H1 (cell line): ENCODE measurements around the gene GLUL. TPM values are rescaled to one million over a fixed set of nuclear protein-coding genes. Genes with fewer than 3 reads are reported as not detected.
A peak's percentile ranks its signal among the peaks of the same experiment; 100 is the strongest.

Experiments used
- CTCF ChIA-PET: fragments of 300-600 bp; sonication (Branson Sonifier 250); formaldehyde crosslinking; loops from one replicate; lab custom pipeline; 2021; ENCODE audit not compliant: partially characterized antibody; lab: Charles Lee
- POLR2A ChIA-PET: fragments of 300-600 bp; sonication (Branson Sonifier 250); formaldehyde crosslinking; loops from one replicate; lab custom pipeline; 2021; ENCODE audit warnings: inconsistent platforms; ENCODE audit not compliant: partially characterized antibody; lab: Charles Lee
- DNase-seq, 2 experiments: peaks; one replicate each; pipeline versions ENCODE4 v3.0.0 to v3.0.0-alpha.2; 2010 to 2022; ENCODE audit warnings: low spot score in 2 of 2, low read depth in 1 of 2, mixed read lengths in 1 of 2
- FAIRE-seq: peaks from 2 replicates; lab custom pipeline; 2011; peaks lifted over from hg19 to GRCh38; lab: Jason Lieb, UNC
- H2AFZ ChIP-seq: 2 replicates; pipeline ENCODE4 v1.8.1; 2012; ENCODE audit warnings: low read length, inconsistent platforms
- H2AK5ac ChIP-seq: 2 replicates; pipeline ENCODE4 v1.6.1; 2013; ENCODE audit warnings: low read depth, low read length
- H2BK120ac ChIP-seq: replicated peaks from 2 replicates; pipeline ENCODE3; 2013; ENCODE audit warnings: low read depth, low read length, inconsistent platforms
- H2BK12ac ChIP-seq: 2 replicates; pipeline ENCODE4 v1.6.1; 2013; ENCODE audit warnings: low read depth, low read length
- H2BK15ac ChIP-seq: 2 replicates; pipeline ENCODE4 v1.6.1; 2013; ENCODE audit warnings: low read length
- H2BK20ac ChIP-seq: 2 replicates; pipeline ENCODE4 v1.6.1; 2013; ENCODE audit warnings: low read length
- H2BK5ac ChIP-seq: 2 replicates; pipeline ENCODE4 v1.6.1; 2013; ENCODE audit warnings: low read depth, low read length
- H3K14ac ChIP-seq: 2 replicates; pipeline ENCODE4 v1.6.1; 2013; ENCODE audit warnings: inconsistent platforms; ENCODE audit not compliant: insufficient read length
- H3K18ac ChIP-seq: 2 replicates; pipeline ENCODE4 v1.6.1; 2013; ENCODE audit warnings: low read length; ENCODE audit errors: extremely low read depth
- H3K23ac ChIP-seq: 2 replicates; pipeline ENCODE4 v1.6.1; 2013; ENCODE audit warnings: inconsistent platforms; ENCODE audit not compliant: insufficient read length
- H3K23me2 ChIP-seq: 2 replicates; pipeline ENCODE4 v1.6.1; 2013; ENCODE audit warnings: low read depth, low read length
- H3K27ac ChIP-seq: 2 replicates; pipeline ENCODE4 v1.6.1; 2011; ENCODE audit warnings: low read depth, low read length, inconsistent platforms
- H3K27me3 ChIP-seq, 4 experiments: replicated peaks in 1 of 4; 1 replicate in 1 of 4; 2 replicates in 3 of 4; pipeline versions ENCODE4 v1.6.1 to v1.8.1; 2011 to 2013; ENCODE audit warnings: low read length in 3 of 4, mild to moderate bottlenecking in 3 of 4, inconsistent platforms in 2 of 4, mixed read lengths in 2 of 4, moderate library complexity in 1 of 4; ENCODE audit not compliant: control insufficient read depth in 3 of 4, insufficient read depth in 3 of 4; ENCODE audit errors: extremely low read depth in 1 of 4
- H3K36me3 ChIP-seq, 4 experiments: 2 replicates each; pipeline versions ENCODE4 v1.6.1 to v1.8.1; 2011 to 2013; ENCODE audit warnings: mild to moderate bottlenecking in 4 of 4, low read length in 3 of 4, moderate library complexity in 2 of 4, control low read depth in 1 of 4, inconsistent platforms in 1 of 4; ENCODE audit not compliant: insufficient read depth in 4 of 4, control insufficient read depth in 2 of 4
- H3K4ac ChIP-seq: replicated peaks from 2 replicates; pipeline ENCODE3; 2013; ENCODE audit warnings: low read length, low read depth, mixed read lengths, inconsistent platforms; ENCODE audit not compliant: insufficient read length
- H3K4me1 ChIP-seq, 4 experiments: replicated peaks in 1 of 4; 1 replicate in 1 of 4; 2 replicates in 3 of 4; pipeline versions ENCODE4 v1.6.1 to v1.8.1; 2011 to 2013; ENCODE audit warnings: low read length in 3 of 4, inconsistent platforms in 2 of 4, mixed read lengths in 1 of 4; ENCODE audit not compliant: insufficient read depth in 4 of 4, control insufficient read depth in 3 of 4
- H3K4me2 ChIP-seq, 2 experiments: 2 replicates each; pipeline versions ENCODE4 v1.6.1 to v1.8.1; 2011 to 2013; ENCODE audit warnings: low read depth in 2 of 2, low read length in 2 of 2, control low read depth in 1 of 2, inconsistent platforms in 1 of 2, mild to moderate bottlenecking in 1 of 2; ENCODE audit not compliant: insufficient read depth in 1 of 2
- H3K4me3 ChIP-seq, 4 experiments: fragments of 200-600, 300-600 bp in 1 of 4; sonication (generic), shearing (Covaris generic), sonication (Bioruptor Twin) in 1 of 4; 2 replicates each; pipeline versions ENCODE4 v1.5.1 to v1.8.1; 2011 to 2016; ENCODE audit warnings: low read length in 4 of 4, low read depth in 3 of 4, control low read depth in 2 of 4, inconsistent platforms in 2 of 4, mild to moderate bottlenecking in 2 of 4, mixed read lengths in 1 of 4, moderate library complexity in 1 of 4; ENCODE audit not compliant: insufficient read depth in 2 of 4; ENCODE audit errors: extremely low read depth in 1 of 4
- H3K56ac ChIP-seq: replicated peaks from 2 replicates; pipeline ENCODE3; 2013; ENCODE audit warnings: low read depth, mild to moderate bottlenecking, mixed read lengths, low read length, inconsistent platforms; ENCODE audit not compliant: insufficient read length
- H3K79me1 ChIP-seq: 2 replicates; pipeline ENCODE4 v1.6.1; 2013; ENCODE audit warnings: low read depth, low read length, control low read depth
- H3K79me2 ChIP-seq, 2 experiments: 2 replicates each; pipeline versions ENCODE4 v1.6.1 to v1.8.1; 2012 to 2013; ENCODE audit warnings: low read length in 2 of 2, mild to moderate bottlenecking in 2 of 2, inconsistent platforms in 1 of 2; ENCODE audit not compliant: insufficient read depth in 2 of 2, control insufficient read depth in 1 of 2
- H3K9ac ChIP-seq, 4 experiments: replicated peaks in 1 of 4; 1 replicate in 1 of 4; 2 replicates in 3 of 4; pipeline versions ENCODE4 v1.6.1 to v1.8.1; 2011 to 2013; ENCODE audit warnings: low read depth in 3 of 4, low read length in 3 of 4, control low read depth in 2 of 4, mild to moderate bottlenecking in 2 of 4, moderate library complexity in 2 of 4, inconsistent platforms in 1 of 4; ENCODE audit errors: extremely low read depth in 1 of 4
- H3K9me3 ChIP-seq, 2 experiments: 2 replicates each; pipeline versions ENCODE4 v1.6.1 to v1.8.1; 2012 to 2013; ENCODE audit warnings: mild to moderate bottlenecking in 2 of 2, moderate library complexity in 2 of 2, control low read depth in 1 of 2, inconsistent platforms in 1 of 2, low read depth in 1 of 2, low read length in 1 of 2, mixed read lengths in 1 of 2; ENCODE audit not compliant: insufficient read depth in 2 of 2
- H4K20me1 ChIP-seq, 2 experiments: replicated peaks in 1 of 2; 2 replicates each; pipeline versions ENCODE3 to v1.8.1; 2011 to 2013; ENCODE audit warnings: inconsistent platforms in 2 of 2, low read length in 2 of 2, mild to moderate bottlenecking in 1 of 2; ENCODE audit not compliant: insufficient read depth in 2 of 2, control insufficient read depth in 1 of 2
- H4K5ac ChIP-seq: 2 replicates; pipeline ENCODE4 v1.6.1; 2013; ENCODE audit warnings: low read length, low read depth, mixed read lengths, inconsistent platforms; ENCODE audit not compliant: insufficient read length
- H4K8ac ChIP-seq: 2 replicates; pipeline ENCODE4 v1.8.0; 2013; ENCODE audit warnings: mild to moderate bottlenecking, moderate library complexity, low read length, inconsistent platforms; ENCODE audit not compliant: insufficient read depth; ENCODE audit errors: extremely low read depth
- H4K91ac ChIP-seq: replicated peaks from 2 replicates; pipeline ENCODE3; 2013; ENCODE audit warnings: low read length, mixed read lengths, inconsistent platforms; ENCODE audit not compliant: insufficient read length
- MAX ChIP-seq: IDR thresholded peaks from 2 replicates; pipeline ENCODE4 v1.6.1; 2012; ENCODE audit warnings: inconsistent platforms
- RXRA ChIP-seq: IDR thresholded peaks from 2 replicates; pipeline ENCODE4 v1.6.1; 2011; ENCODE audit warnings: low read depth, mild to moderate bottlenecking, low read length, moderate library complexity; ENCODE audit not compliant: insufficient read depth
- WGBS, 2 experiments: shearing (Covaris generic) in 1 of 2; methylation state at CpG; one replicate each; pipeline versions ENCODE4 v1.1.6 to v1.1.7; 2013 to 2015; ENCODE audit warnings: low lambda C conversion rate in 2 of 2, mixed read lengths in 2 of 2, inconsistent platforms in 1 of 2, low coverage in 1 of 2, missing lambda C conversion rate in 1 of 2; ENCODE audit not compliant: insufficient replicate concordance in 2 of 2, insufficient coverage in 1 of 2, insufficient read length in 1 of 2; ENCODE audit errors: extremely low coverage in 1 of 2, missing lambda C conversion rate in 1 of 2; 5-methylcytosine and 5-hydroxymethylcytosine counted together
- polyA plus RNA-seq, 7 experiments: library from polyadenylated mRNA; depleted of rRNA in 3 of 7; stranded (reverse) in 5 of 7; unstranded in 2 of 7; fragments of >200 nt in 5 of 7; fragments of 200-250 nt in 2 of 7; gene quantifications; 1 replicate in 5 of 7; 2 replicates in 1 of 7; 4 replicates in 1 of 7; pipeline versions ENCODE4 v1.2.1 to v1.2.3, GENCODE V29; 2011 to 2013; ENCODE audit warnings: missing spikeins in 2 of 7, mixed read lengths in 2 of 7
- total RNA-seq: library from RNA; stranded (reverse); fragmentation: NEBNext Ultra II Directional; extraction: Animal tissue kit (Norgen Biotek cat#: 25700); gene quantifications from 2 replicates; pipeline ENCODE4 v1.2.1, GENCODE V29; 2021

GLUL gene
- total and polyA plus RNA-seq, 2 of the 8 experiments (the other 6 are each of a cell fraction or from before 2014, with no cell fraction given): 261 to 453 TPM

- peak overlapping the region; percentile 67 to 95 for H3K4me2 ChIP-seq
Measured at GRCh38 chr1:182391028-182391361, 595 bp downstream of the GLUL start.

More at GRCh38 chr1:182391028-182391361, 595 bp downstream of the GLUL start:
- peak overlapping the region; percentile 88 for H4K5ac ChIP-seq
- H2BK12ac ChIP-seq: no peak overlapping the region
- H3K4me1 ChIP-seq: peaks cover 4 to 12% (median 8%) of the 10 kb centered on the region in 4 experiments; a peak in 5 of 7 replicates
- peaks cover 8% of the 10 kb centered on the region for H3K23me2 ChIP-seq
- H2AFZ ChIP-seq: no peak overlapping the region
- no peak overlapping the region for H3K14ac ChIP-seq
- H2BK120ac ChIP-seq: no peak overlapping the region
- H3K56ac ChIP-seq: peak overlapping the region; percentile 63
- peak overlapping the region; percentile 97 for H3K27ac ChIP-seq
- H3K27me3 ChIP-seq: no peaks in the 10 kb centered on the region; a peak in 1 of 7 replicates
- H2BK5ac ChIP-seq: peak overlapping the region; percentile 79
- no peak overlapping the region for H3K23ac ChIP-seq
- H3K9ac ChIP-seq: peak overlapping the region; percentile 86 to 98 (median 92)
- FAIRE-seq (no peak), DNase-seq (no peak)
- peaks cover 10% of the 10 kb centered on the region for H3K79me1 ChIP-seq
- peak overlapping the region; percentile 53 for H3K4ac ChIP-seq
- no peak overlapping the region for H2AK5ac ChIP-seq
- H4K8ac ChIP-seq: peak overlapping the region; percentile 96
- H3K79me2 ChIP-seq: peaks cover 33 to 65% of the 10 kb centered on the region in 2 experiments
- H3K9me3 ChIP-seq: no peaks in the 10 kb centered on the region
- H2BK15ac ChIP-seq: no peak overlapping the region
- POLR2A ChIA-PET: interaction anchor here (0.9 to 3.3 kb wide), 9 partner anchors 12 to 97 kb away, joined by 4 to 69 read pairs (median 7); no protein-coding TSS in a partner anchor
- H3K4me3 ChIP-seq: peak overlapping the region; percentile 68 to 99 (median 96)
- 0% methylated on average over 26 of the region's 35 CpGs; no CpG with 5 or more reads in 1 of the 2 experiments for WGBS, 2 experiments
- H3K36me3 ChIP-seq: peaks cover 25 to 46% (median 27%) of the 10 kb centered on the region in 4 experiments
- TF ChIP-seq RXRA (no peak), MAX (peak; percentile 25; the same call in 1 of the 2 replicates)
- no peak overlapping the region for H2BK20ac ChIP-seq
- peak overlapping the region; percentile 85; the same call in 1 of the 2 replicates for H3K18ac ChIP-seq
- peaks cover 27 to 37% of the 10 kb centered on the region in 2 experiments for H4K20me1 ChIP-seq
- CTCF ChIA-PET: interaction anchor here (1.8 kb wide), 1 partner anchor 248 kb away, joined by 7 read pairs; no protein-coding TSS in a partner anchor
- peak overlapping the region; percentile 23 for H4K91ac ChIP-seq
